Measurements from ENCODE around the gene SPINK4.

GRCh38 chr9:33248606-33249005 is 8.6 kb downstream of the SPINK4 start:
- no peak for TF ChIP-seq CTCF (IDR thresholded peaks at IDR 0.05)
- TF ChIP-seq POLR2A (IDR thresholded peaks at IDR 0.05) = no peak
